HL-60 (cell line): Measurements from ENCODE around the gene GSTO2.

Source experiments
- POLR2AphosphoS5 ChIP-seq: IDR thresholded peaks from 2 replicates; pipeline ENCODE4 v1.6.1; 2012; ENCODE audit warnings: low read depth
- SPI1 ChIP-seq: IDR thresholded peaks from 2 replicates; pipeline ENCODE4 v1.6.1; 2012; ENCODE audit warnings: low read depth, mild to moderate bottlenecking, borderline replicate concordance
- TF ChIP-seq, protein P1 (sequence below): IDR thresholded peaks from one replicate; pipeline ENCODE4 v1.5.1; 2011; ENCODE audit warnings: low read length, control low read depth, inconsistent platforms; ENCODE audit not compliant: insufficient read depth

DNA sequence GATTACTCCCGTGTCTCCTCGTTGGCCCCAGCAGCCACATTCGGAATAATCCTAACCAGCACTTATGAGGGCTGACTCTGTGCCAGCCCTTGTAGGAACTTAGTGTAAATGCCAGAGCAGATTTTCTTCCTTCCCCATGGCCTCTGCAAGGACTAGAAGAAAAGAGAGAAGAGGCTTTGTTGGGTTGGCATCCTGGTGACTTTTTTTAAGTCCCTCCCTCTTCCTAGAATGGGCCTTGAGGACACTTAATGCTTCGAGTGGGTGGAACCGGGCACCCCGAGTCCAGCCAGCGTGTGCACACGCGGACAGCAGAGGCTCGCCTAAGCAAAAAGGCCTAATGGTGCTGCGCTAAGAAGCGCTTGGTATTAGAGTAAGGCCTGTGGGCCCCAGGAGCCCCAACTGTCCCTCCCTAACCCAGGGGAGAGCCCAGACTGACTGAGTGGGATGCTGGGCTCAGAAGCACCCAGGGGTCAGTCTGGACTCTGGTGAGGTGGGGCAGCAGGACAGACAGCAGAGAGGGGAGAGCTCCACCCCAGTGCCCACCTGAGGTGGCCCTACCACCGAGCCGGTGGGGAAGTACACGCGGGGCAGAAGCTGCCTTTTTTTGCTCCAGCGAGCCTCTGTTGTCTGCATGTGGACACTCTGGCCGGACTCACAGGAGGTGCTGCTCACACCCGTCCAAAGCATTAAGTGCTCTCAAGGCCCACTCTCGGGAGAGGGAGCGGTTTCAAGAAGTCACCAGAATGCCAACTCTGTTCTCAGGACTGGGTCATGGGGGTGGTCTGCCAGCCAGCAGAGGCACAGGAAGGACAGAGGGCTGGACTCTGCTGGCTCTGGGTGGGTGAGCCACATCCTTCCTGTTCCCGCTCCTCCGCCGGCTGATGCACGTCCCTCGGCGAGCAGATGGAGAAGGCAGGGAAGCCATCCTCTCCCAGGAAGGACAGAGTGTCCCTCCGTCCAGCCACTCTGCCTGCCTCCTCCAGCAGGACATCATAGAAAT is 56.8 kb downstream of the GSTO2 start:
- TF ChIP-seq, protein P1, sequence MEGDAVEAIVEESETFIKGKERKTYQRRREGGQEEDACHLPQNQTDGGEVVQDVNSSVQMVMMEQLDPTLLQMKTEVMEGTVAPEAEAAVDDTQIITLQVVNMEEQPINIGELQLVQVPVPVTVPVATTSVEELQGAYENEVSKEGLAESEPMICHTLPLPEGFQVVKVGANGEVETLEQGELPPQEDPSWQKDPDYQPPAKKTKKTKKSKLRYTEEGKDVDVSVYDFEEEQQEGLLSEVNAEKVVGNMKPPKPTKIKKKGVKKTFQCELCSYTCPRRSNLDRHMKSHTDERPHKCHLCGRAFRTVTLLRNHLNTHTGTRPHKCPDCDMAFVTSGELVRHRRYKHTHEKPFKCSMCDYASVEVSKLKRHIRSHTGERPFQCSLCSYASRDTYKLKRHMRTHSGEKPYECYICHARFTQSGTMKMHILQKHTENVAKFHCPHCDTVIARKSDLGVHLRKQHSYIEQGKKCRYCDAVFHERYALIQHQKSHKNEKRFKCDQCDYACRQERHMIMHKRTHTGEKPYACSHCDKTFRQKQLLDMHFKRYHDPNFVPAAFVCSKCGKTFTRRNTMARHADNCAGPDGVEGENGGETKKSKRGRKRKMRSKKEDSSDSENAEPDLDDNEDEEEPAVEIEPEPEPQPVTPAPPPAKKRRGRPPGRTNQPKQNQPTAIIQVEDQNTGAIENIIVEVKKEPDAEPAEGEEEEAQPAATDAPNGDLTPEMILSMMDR: no peak
- TF ChIP-seq POLR2AphosphoS5 (no peak), SPI1 (no peak)
